HG03432 (cell line): ENCODE results near the gene GPANK1.

Source experiments
- ATAC-seq: cut with Tn5 transposase; IDR thresholded peaks from one replicate; pipeline ENCODE4 v1.9.1; 2021; ENCODE audit warnings: mild to moderate bottlenecking, moderate library complexity; ENCODE audit not compliant: unreplicated experiment

GPANK1 gene

GRCh38 chr6:31663126-31663960 is 1.5 kb downstream of the GPANK1 start:
- no peak for ATAC-seq

- no peak for ATAC-seq
Measured at GRCh38 chr6:31662124-31662723, 2.6 kb downstream of the GPANK1 start.

- no peak for ATAC-seq
Measured at GRCh38 chr6:31661262-31662123, 3.3 kb downstream of the GPANK1 start.

- peak; percentile 51 for ATAC-seq
Measured at GRCh38 chr6:31660381-31661261, 4.2 kb downstream of the GPANK1 start, which contains the start of gene C6orf47. C6orf47 (minus strand) TSS chr6:31660778; CDS start chr6:31659947, 831 bp downstream.

GRCh38 chr6:31659649-31660380 is 5.0 kb downstream of the GPANK1 start:
- ATAC-seq: no peak

GRCh38 chr6:31658983-31659648 is 5.7 kb downstream of the GPANK1 start:
- ATAC-seq: no peak

GRCh38 chr6:31658158-31658688 is 6.6 kb downstream of the GPANK1 start:
- no peak for ATAC-seq

- ATAC-seq: no peak
Measured at GRCh38 chr6:31657406-31658157, 7.2 kb downstream of the GPANK1 start.

- ATAC-seq: no peak
Measured at GRCh38 chr6:31655349-31656237, 9.2 kb downstream of the GPANK1 start, which contains the start of gene APOM. APOM (plus strand) TSS chr6:31655894; CDS start chr6:31655967, 73 bp downstream.

GRCh38 chr6:31654574-31655348 is 10.0 kb downstream of the GPANK1 start:
- ATAC-seq: no peak

GRCh38 chr6:31652925-31653724 is 11.7 kb downstream of the GPANK1 start:
- peak; percentile 73 for ATAC-seq

GRCh38 chr6:31651602-31652191 is 13.1 kb downstream of the GPANK1 start:
- ATAC-seq: peak; percentile 19

- no peak for ATAC-seq
Measured at GRCh38 chr6:31645325-31645724, 19.5 kb downstream of the GPANK1 start.

- ATAC-seq: no peak
Measured at GRCh38 chr6:31643818-31644454, 20.9 kb downstream of the GPANK1 start.
